Measurements from ENCODE around the gene IFTAP.

DNA sequence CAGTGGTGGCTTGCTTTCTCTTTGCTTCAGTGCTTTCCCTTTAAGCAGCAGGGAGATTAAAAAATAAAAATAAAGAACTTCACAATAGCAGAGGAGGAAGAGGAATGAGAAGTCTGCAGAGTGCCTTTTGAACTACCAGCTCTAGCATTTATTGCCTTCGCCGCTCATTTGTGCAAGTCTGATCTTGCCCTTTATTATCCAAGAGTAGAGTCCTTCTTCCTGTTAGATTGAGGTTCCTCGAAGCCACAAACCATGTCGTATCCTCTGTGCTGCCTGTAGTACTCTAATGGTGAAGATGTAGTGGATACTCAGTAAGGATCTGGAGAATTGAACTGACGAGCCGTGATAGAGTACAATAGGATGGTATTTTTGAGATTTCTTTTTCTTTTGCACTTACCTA lies 105.0 kb downstream of the IFTAP start:
- TF ChIP-seq ZBTB21 (tag by site-specific recombination; IDR thresholded peaks at IDR 0.05), result no peak
- TF ChIP-seq, protein P1, sequence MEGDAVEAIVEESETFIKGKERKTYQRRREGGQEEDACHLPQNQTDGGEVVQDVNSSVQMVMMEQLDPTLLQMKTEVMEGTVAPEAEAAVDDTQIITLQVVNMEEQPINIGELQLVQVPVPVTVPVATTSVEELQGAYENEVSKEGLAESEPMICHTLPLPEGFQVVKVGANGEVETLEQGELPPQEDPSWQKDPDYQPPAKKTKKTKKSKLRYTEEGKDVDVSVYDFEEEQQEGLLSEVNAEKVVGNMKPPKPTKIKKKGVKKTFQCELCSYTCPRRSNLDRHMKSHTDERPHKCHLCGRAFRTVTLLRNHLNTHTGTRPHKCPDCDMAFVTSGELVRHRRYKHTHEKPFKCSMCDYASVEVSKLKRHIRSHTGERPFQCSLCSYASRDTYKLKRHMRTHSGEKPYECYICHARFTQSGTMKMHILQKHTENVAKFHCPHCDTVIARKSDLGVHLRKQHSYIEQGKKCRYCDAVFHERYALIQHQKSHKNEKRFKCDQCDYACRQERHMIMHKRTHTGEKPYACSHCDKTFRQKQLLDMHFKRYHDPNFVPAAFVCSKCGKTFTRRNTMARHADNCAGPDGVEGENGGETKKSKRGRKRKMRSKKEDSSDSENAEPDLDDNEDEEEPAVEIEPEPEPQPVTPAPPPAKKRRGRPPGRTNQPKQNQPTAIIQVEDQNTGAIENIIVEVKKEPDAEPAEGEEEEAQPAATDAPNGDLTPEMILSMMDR (tag by site-specific recombination; IDR thresholded peaks at IDR 0.05), result no peak
- TF ChIP-seq KLF1 (tag by site-specific recombination; IDR thresholded peaks at IDR 0.05), result no peak
- TF ChIP-seq GLI4 (tag by site-specific recombination; IDR thresholded peaks at IDR 0.05), result no peak
- TF ChIP-seq HOXA7 (CRISPR knock-in tag; IDR thresholded peaks at IDR 0.05; ENCODE audit: borderline replicate concordance), result no peak
- no peak for TF ChIP-seq ZNF214 (tag by site-specific recombination; IDR thresholded peaks at IDR 0.05; ENCODE audit: borderline replicate concordance)
- TF ChIP-seq RBAK (tag by site-specific recombination; IDR thresholded peaks at IDR 0.05), result no peak
- no peak for TF ChIP-seq ZBTB7A (tag by site-specific recombination; IDR thresholded peaks at IDR 0.05; ENCODE audit: low read depth)
